ENCODE measurements around the gene MPDU1. TPM values are rescaled to one million over a fixed set of nuclear protein-coding genes. Genes with fewer than 3 reads are reported as not detected.
A peak's percentile ranks its signal among the peaks of the same experiment; 100 is the strongest.

MPDU1 gene
- total and polyA plus RNA-seq, 10 of the 15 experiments (the other 5 are each of a cell fraction or from before 2014, with no cell fraction given), result 3.6 to 138 (median 78.9) TPM

- TF ChIP-seq BCL3 (IDR thresholded peaks at IDR 0.05; ENCODE audit: borderline replicate concordance, insufficient read depth, low read depth, low read length, poor library complexity, severe bottlenecking), result no peak
- no peak for TF ChIP-seq POLR2AphosphoS2 (IDR thresholded peaks at IDR 0.05; ENCODE audit: low read depth, low read length)
- no peak for TF ChIP-seq ZNF274 (IDR thresholded peaks at IDR 0.05; ENCODE audit: insufficient read depth, insufficient read length)
- no peak for TF ChIP-seq BCL11A (IDR thresholded peaks at IDR 0.05; ENCODE audit: low read depth, low read length)
- peak; percentile 42; the same call in 1 of the 2 replicates for TF ChIP-seq SMC3 (IDR thresholded peaks at IDR 0.05; ENCODE audit: borderline replicate concordance, low read length)
- no peak for TF ChIP-seq KAT2A (conservative IDR thresholded peaks at IDR 0.05; ENCODE audit: control insufficient read depth, low read depth, low read length)
- no peak for TF ChIP-seq USF1 (IDR thresholded peaks at IDR 0.05; ENCODE audit: borderline replicate concordance, extremely low read length, insufficient read depth, low read depth, low read length)
- no peak for TF ChIP-seq TARDBP (IDR thresholded peaks at IDR 0.05; ENCODE audit: borderline replicate concordance)
- TF ChIP-seq RBBP5 (conservative IDR thresholded peaks at IDR 0.05), result no peak
- TF ChIP-seq POLR2A (IDR thresholded peaks at IDR 0.05; ENCODE audit: low read depth, low read length), result no peak
- TF ChIP-seq ZSCAN29 (IDR thresholded peaks at IDR 0.05), result no peak
- no peak for TF ChIP-seq MYC (IDR thresholded peaks at IDR 0.05; ENCODE audit: insufficient read depth, insufficient read length, insufficient replicate concordance, low read length, severe bottlenecking)
Observed at GRCh38 chr17:7560172-7561027, 23.3 kb upstream of the MPDU1 start (continued).

Measured in GM12878 (cell line).